GM23338 (cell line): Measurements from ENCODE around the gene TESK2. TPM values are rescaled to one million over a fixed set of nuclear protein-coding genes. Genes with fewer than 3 reads are reported as not detected.

ENCODE experiments used
- CREB1 ChIP-seq: fragments of 250-450 bp; sonication (Bioruptor Pico); IDR thresholded peaks from 2 replicates; pipeline ENCODE4 v1.5.0; 2020; ENCODE audit warnings: low read depth, mild to moderate bottlenecking, moderate library complexity
- CTCF ChIP-seq, 2 experiments: fragments of 200-600 bp in 1 of 2; sonication (generic) in 1 of 2; conservative IDR thresholded peaks; 2 replicates each; pipeline versions ENCODE4 v1.5.1 to v1.6.1; 2016 to 2017; ENCODE audit warnings: antibody characterized with exemption in 2 of 2, low read depth in 2 of 2, mild to moderate bottlenecking in 2 of 2, moderate library complexity in 1 of 2
- EZH2 ChIP-seq: fragments of 200-600 bp; sonication (generic); IDR thresholded peaks from one replicate; pipeline ENCODE4 v1.8.0; 2017; ENCODE audit warnings: antibody characterized with exemption, mild to moderate bottlenecking, low read depth; ENCODE audit not compliant: unreplicated experiment
- EZH2phosphoT487 ChIP-seq: fragments of 200-600 bp; sonication (generic); IDR thresholded peaks from one replicate; pipeline ENCODE4 v1.8.1; 2018; ENCODE audit warnings: antibody characterized with exemption; ENCODE audit not compliant: unreplicated experiment
- JUNB ChIP-seq: IDR thresholded peaks from one replicate; pipeline ENCODE4 v1.6.1; 2016; ENCODE audit warnings: antibody characterized with exemption; ENCODE audit not compliant: unreplicated experiment
- NANOG ChIP-seq: IDR thresholded peaks from 2 replicates; pipeline ENCODE4 v1.6.1; 2016; ENCODE audit warnings: antibody characterized with exemption, borderline replicate concordance
- POLR2AphosphoS5 ChIP-seq: IDR thresholded peaks from 2 replicates; pipeline ENCODE4 v1.6.1; 2016; ENCODE audit warnings: antibody characterized with exemption, low read depth
- STAT1 ChIP-seq: IDR thresholded peaks from one replicate; pipeline ENCODE4 v1.6.1; 2016; ENCODE audit warnings: antibody characterized with exemption; ENCODE audit not compliant: unreplicated experiment
- ZNF114 ChIP-seq: fragments of 250-450 bp; sonication (Bioruptor Pico); IDR thresholded peaks from 2 replicates; pipeline ENCODE4 v1.5.0; 2020; ENCODE audit warnings: mild to moderate bottlenecking, moderate library complexity
- ZNF331 ChIP-seq: fragments of 250-450 bp; sonication (Bioruptor Pico); IDR thresholded peaks from 2 replicates; pipeline ENCODE4 v1.5.0; 2020; ENCODE audit warnings: low read depth, mild to moderate bottlenecking, moderate library complexity
- ZNF462 ChIP-seq: fragments of 250-450 bp; sonication (Bioruptor Pico); IDR thresholded peaks from 2 replicates; pipeline ENCODE4 v1.5.0; 2020; ENCODE audit warnings: mild to moderate bottlenecking, moderate library complexity
- polyA plus RNA-seq: library from polyadenylated mRNA; unstranded; fragments of >200 nt; fragmentation: Nextera tagmentation; extraction: Ambion mirVana; gene quantifications from 2 replicates; pipeline ENCODE4 v1.2.1, GENCODE V29; 2016
- total RNA-seq: library from RNA; depleted of rRNA; stranded (reverse); fragments of >200 nt; shearing (Covaris generic); gene quantifications from 2 replicates; pipeline ENCODE4 v1.2.3, GENCODE V29; 2014
- TF ChIP-seq, protein P1 (sequence below): IDR thresholded peaks from 2 replicates; pipeline ENCODE4 v1.6.1; 2016; ENCODE audit warnings: antibody characterized with exemption

The TESK2 gene
- total and polyA plus RNA-seq, 2 experiments from 2014 or later, result 5.2 to 14.0 TPM

GRCh38 chr1:45370575-45370974 lies 120.4 kb downstream of the TESK2 start (continued):
- no peak for TF ChIP-seq ZNF462
- TF ChIP-seq, protein P1, sequence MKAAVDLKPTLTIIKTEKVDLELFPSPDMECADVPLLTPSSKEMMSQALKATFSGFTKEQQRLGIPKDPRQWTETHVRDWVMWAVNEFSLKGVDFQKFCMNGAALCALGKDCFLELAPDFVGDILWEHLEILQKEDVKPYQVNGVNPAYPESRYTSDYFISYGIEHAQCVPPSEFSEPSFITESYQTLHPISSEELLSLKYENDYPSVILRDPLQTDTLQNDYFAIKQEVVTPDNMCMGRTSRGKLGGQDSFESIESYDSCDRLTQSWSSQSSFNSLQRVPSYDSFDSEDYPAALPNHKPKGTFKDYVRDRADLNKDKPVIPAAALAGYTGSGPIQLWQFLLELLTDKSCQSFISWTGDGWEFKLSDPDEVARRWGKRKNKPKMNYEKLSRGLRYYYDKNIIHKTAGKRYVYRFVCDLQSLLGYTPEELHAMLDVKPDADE, result no peak
- no peak for TF ChIP-seq CREB1 (CRISPR knock-in tag)
- TF ChIP-seq ZNF331 (CRISPR knock-in tag), result no peak
- no peak for TF ChIP-seq NANOG
- no peak for TF ChIP-seq EZH2phosphoT487
- TF ChIP-seq CTCF (conservative IDR thresholded peaks at IDR 0.05; ENCODE audit: low read depth in 2 of 2), result no peak
- TF ChIP-seq POLR2AphosphoS5, result no peak
- no peak for TF ChIP-seq STAT1
- TF ChIP-seq EZH2, result no peak
- no peak for TF ChIP-seq ZNF114 (CRISPR knock-in tag)
- TF ChIP-seq JUNB, result no peak
